IMR-90 (cell line): Measurements from ENCODE around the gene PTPRN2. TPM values are rescaled to one million over a fixed set of nuclear protein-coding genes. Genes with fewer than 3 reads are reported as not detected.

Source experiments
- ATAC-seq: fragments of 200-7000 bp; cut with Tn5 transposase; 2 replicates; pipeline ENCODE4 v1.9.1; 2020; ENCODE audit warnings: low read depth, mild to moderate bottlenecking, moderate library complexity
- BruUV-seq: library from RNA; stranded (reverse); fragments of 400-500 nt; replicated peaks from 2 replicates; lab custom pipeline; 2021; lab: Mats Ljungman, UMichigan
- CTCF ChIA-PET: fragments of 300-600 bp; formaldehyde crosslinking; extraction: SDS; loops from one replicate; lab custom pipeline; 2021; ENCODE audit warnings: antibody characterized with exemption; lab: Yijun Ruan, JAX
- POLR2A ChIA-PET: fragments of 300-600 bp; sonication (Branson Sonifier 250); formaldehyde crosslinking; loops from one replicate; lab custom pipeline; 2022; ENCODE audit warnings: antibody characterized with exemption; ENCODE audit not compliant: unreplicated experiment; lab: Charles Lee
- DNase-seq: peaks from one replicate; pipeline ENCODE4 v3.0.0; 2013
- H2AFZ ChIP-seq: replicated peaks from 2 replicates; pipeline ENCODE3; 2013; ENCODE audit warnings: low read length, mild to moderate bottlenecking; ENCODE audit not compliant: poor library complexity
- H2AK5ac ChIP-seq: 2 replicates; pipeline ENCODE4 v1.6.1; 2013; ENCODE audit warnings: low read depth, low read length, inconsistent platforms
- H2AK9ac ChIP-seq: replicated peaks from 2 replicates; pipeline ENCODE3; 2013; ENCODE audit warnings: mild to moderate bottlenecking, low read depth, low read length, moderate library complexity; ENCODE audit not compliant: poor library complexity
- H2BK120ac ChIP-seq: 2 replicates; pipeline ENCODE4 v1.6.1; 2013; ENCODE audit warnings: low read depth, low read length, inconsistent platforms
- H2BK15ac ChIP-seq: 3 replicates; pipeline ENCODE4 v1.6.1; 2013; ENCODE audit warnings: low read depth, low read length, inconsistent platforms
- H2BK20ac ChIP-seq: 2 replicates; pipeline ENCODE4 v1.6.1; 2013; ENCODE audit warnings: low read depth, mild to moderate bottlenecking, inconsistent platforms, low read length, moderate library complexity
- H2BK5ac ChIP-seq: 2 replicates; pipeline ENCODE4 v1.6.1; 2013; ENCODE audit warnings: mild to moderate bottlenecking, low read depth, low read length, inconsistent platforms; ENCODE audit not compliant: poor library complexity, severe bottlenecking
- H3K14ac ChIP-seq: replicated peaks from 2 replicates; pipeline ENCODE4 v1.6.1; 2013; ENCODE audit warnings: low read depth, low read length, inconsistent platforms
- H3K18ac ChIP-seq: 2 replicates; pipeline ENCODE4 v1.6.1; 2013; ENCODE audit warnings: low read depth, low read length, control low read depth
- H3K23ac ChIP-seq: 2 replicates; pipeline ENCODE4 v1.6.1; 2013; ENCODE audit warnings: low read depth, low read length, inconsistent platforms
- H3K27ac ChIP-seq: 2 replicates; pipeline ENCODE4 v1.5.1; 2013; ENCODE audit warnings: mild to moderate bottlenecking, control low read depth, low read length; ENCODE audit not compliant: insufficient read depth
- H3K27me3 ChIP-seq: 2 replicates; pipeline ENCODE4 v1.6.1; 2013; ENCODE audit warnings: low read length; ENCODE audit not compliant: control insufficient read depth, insufficient read depth
- H3K36me3 ChIP-seq: 2 replicates; pipeline ENCODE4 v1.6.1; 2013; ENCODE audit warnings: low read length, mixed read lengths; ENCODE audit not compliant: control insufficient read depth, insufficient read depth
- H3K4ac ChIP-seq: 2 replicates; pipeline ENCODE4 v1.6.1; 2013; ENCODE audit warnings: low read depth, low read length, inconsistent platforms
- H3K4me1 ChIP-seq: 2 replicates; pipeline ENCODE4 v1.6.1; 2013; ENCODE audit warnings: low read length, mixed read lengths; ENCODE audit not compliant: control insufficient read depth, insufficient read depth
- H3K4me2 ChIP-seq: 2 replicates; pipeline ENCODE4 v1.6.1; 2013; ENCODE audit warnings: low read depth, mild to moderate bottlenecking, control low read depth, low read length, moderate library complexity
- H3K4me3 ChIP-seq: 2 replicates; pipeline ENCODE4 v1.5.1; 2013; ENCODE audit warnings: low read depth, mild to moderate bottlenecking, control low read depth, low read length, moderate library complexity; ENCODE audit not compliant: insufficient read depth
- H3K56ac ChIP-seq: 2 replicates; pipeline ENCODE4 v1.6.1; 2013; ENCODE audit warnings: low read length, inconsistent platforms; ENCODE audit not compliant: insufficient read depth; ENCODE audit errors: extremely low read depth
- H3K79me1 ChIP-seq, 2 experiments: 2 replicates each; pipeline ENCODE4 v1.6.1; 2013; ENCODE audit warnings: low read length in 2 of 2, inconsistent platforms in 1 of 2, low read depth in 1 of 2
- H3K9ac ChIP-seq: 2 replicates; pipeline ENCODE4 v1.6.1; 2013; ENCODE audit warnings: low read depth, low read length, control low read depth
- H3K9me1 ChIP-seq: 2 replicates; pipeline ENCODE4 v1.6.1; 2013; ENCODE audit warnings: low read length, inconsistent platforms; ENCODE audit not compliant: insufficient read depth
- H3K9me3 ChIP-seq: 2 replicates; pipeline ENCODE4 v1.6.1; 2013; ENCODE audit warnings: low read length; ENCODE audit not compliant: control insufficient read depth, insufficient read depth
- H4K20me1 ChIP-seq: 2 replicates; pipeline ENCODE4 v1.6.1; 2013; ENCODE audit warnings: low read length, inconsistent platforms; ENCODE audit not compliant: insufficient read depth
- H4K5ac ChIP-seq: 2 replicates; pipeline ENCODE4 v1.6.1; 2013; ENCODE audit warnings: mild to moderate bottlenecking, low read depth, low read length, control low read depth
- H4K8ac ChIP-seq, 2 experiments: 2 replicates each; pipeline ENCODE4 v1.6.1; 2013; ENCODE audit warnings: low read depth in 2 of 2, low read length in 2 of 2, control low read depth in 1 of 2, inconsistent platforms in 1 of 2
- H4K91ac ChIP-seq: 2 replicates; pipeline ENCODE4 v1.6.1; 2013; ENCODE audit warnings: low read depth, low read length, inconsistent platforms; ENCODE audit not compliant: insufficient read depth
- BHLHE40 ChIP-seq: fragments of 150-350 bp; IDR thresholded peaks from 2 replicates; pipeline ENCODE4 v1.6.1; 2016; ENCODE audit warnings: mild to moderate bottlenecking, low read depth, low read length
- ELK1 ChIP-seq: fragments of 150-350 bp; IDR thresholded peaks from 2 replicates; pipeline ENCODE4 v1.6.1; 2016; ENCODE audit warnings: low read depth, mild to moderate bottlenecking, low read length, moderate library complexity, borderline replicate concordance
- FOS ChIP-seq: fragments of 150-350 bp; IDR thresholded peaks from 2 replicates; pipeline ENCODE4 v1.6.1; 2016; ENCODE audit warnings: low read depth, low read length
- MAFK ChIP-seq: IDR thresholded peaks from 2 replicates; pipeline ENCODE4 v1.6.1; 2012; ENCODE audit warnings: low read depth, low read length, improper control_type of control experiment
- POLR2A ChIP-seq: IDR thresholded peaks from 2 replicates; pipeline ENCODE4 v1.6.1; 2012; ENCODE audit warnings: mild to moderate bottlenecking, low read depth, low read length
- SMC3 ChIP-seq: fragments of 150-350 bp; IDR thresholded peaks from 2 replicates; pipeline ENCODE4 v1.6.1; 2016; ENCODE audit warnings: low read depth, mild to moderate bottlenecking, antibody characterized with exemption, low read length, moderate library complexity
- USF2 ChIP-seq: fragments of 150-350 bp; IDR thresholded peaks from 2 replicates; pipeline ENCODE4 v1.6.1; 2017; ENCODE audit warnings: mild to moderate bottlenecking, antibody characterized with exemption, low read length, low read depth
- WGBS, 2 experiments: methylation state at CpG; one replicate each; pipeline versions ENCODE4 v1.1.5 to v1.1.7; 2013; ENCODE audit warnings: missing lambda C conversion rate in 2 of 2; ENCODE audit not compliant: insufficient read length in 1 of 2; ENCODE audit errors: extremely low coverage in 2 of 2; 5-methylcytosine and 5-hydroxymethylcytosine counted together
- dilution Hi-C: fragments of 300-500 bp; cut with HindIII; formaldehyde crosslinking; loops from one replicate; pipeline ENCODE4 v1.14.3; 2018; ENCODE audit warnings: low sequenced_read_pairs; ENCODE audit not compliant: unreplicated experiment
- in situ Hi-C: fragments of 300-500 bp; cut with MboI; formaldehyde crosslinking; loops from 3 replicates; pipeline ENCODE4 v1.14.3; 2019; ENCODE audit warnings: low sequenced_read_pairs, inconsistent platforms, mixed read lengths
- intact Hi-C: fragments of 100-400 bp; cut with micrococcal nuclease; formaldehyde crosslinking; loops from 2 replicates; pipeline ENCODE4 v1.10.0; 2022
- polyA plus RNA-seq, 3 experiments: library from polyadenylated mRNA; depleted of rRNA; stranded (reverse); fragments of >200 nt; gene quantifications; 2 replicates each; pipeline ENCODE4 v1.2.3, GENCODE V29; 2012; ENCODE audit warnings: low replicate concordance in 1 of 3
- total RNA-seq: library from RNA; depleted of rRNA; stranded (reverse); fragments of >200 nt; gene quantifications from 2 replicates; pipeline ENCODE4 v1.2.3, GENCODE V29; 2012

PTPRN2 gene
- total and polyA plus RNA-seq, 2 of the 4 experiments (the other 2 are of a cell fraction): 0.03 TPM; not detected in 1

GRCh38 chr7:157703534-157704195 is 884.0 kb downstream of the PTPRN2 start:
- CTCF ChIA-PET: no interaction called here
- Histone ChIP-seq H2AK9ac (no peak overlapping the region), H2BK120ac (no peak overlapping the region), H3K4me2 (no peak overlapping the region), H2BK15ac (no peak overlapping the region), H4K8ac (no peak overlapping the region), H3K9me3 (peaks cover 33% of the 10 kb centered on the region), H2BK5ac (no peak overlapping the region), H4K5ac (no peak overlapping the region), H3K18ac (no peak overlapping the region), H3K4me3 (no peak overlapping the region), H3K56ac (no peak overlapping the region), H3K14ac (no peak overlapping the region), H3K23ac (no peak overlapping the region), H2AFZ (no peak overlapping the region), H2AK5ac (no peak overlapping the region), H3K27ac (no peak overlapping the region), H4K91ac (no peak overlapping the region), H3K4me1 (no peaks in the 10 kb centered on the region), H3K79me1 (no peaks in the 10 kb centered on the region), H2BK20ac (no peak overlapping the region), H3K27me3 (no peaks in the 10 kb centered on the region), H4K20me1 (no peaks in the 10 kb centered on the region), H3K9ac (no peak overlapping the region), H3K36me3 (no peaks in the 10 kb centered on the region), H3K4ac (no peak overlapping the region), H3K9me1 (no peaks in the 10 kb centered on the region)
- intact Hi-C loops (no loop called here), in situ Hi-C loops (no loop called here), dilution Hi-C loops (no loop called here)
- POLR2A ChIA-PET: no interaction called here
- no TSS peak for BruUV-seq
- TF ChIP-seq SMC3 (no peak), POLR2A (no peak), FOS (no peak), USF2 (no peak), ELK1 (no peak), MAFK (no peak), BHLHE40 (no peak)
- 65% methylated on average over 3 of the region's 21 CpGs; no CpG with 5 or more reads in 1 of the 2 experiments for WGBS, 2 experiments
- DNase-seq: no peak
- no peak for ATAC-seq
